OCI-LY7 (cell line): ENCODE data around the gene CETP. TPM values are rescaled to one million over a fixed set of nuclear protein-coding genes. Genes with fewer than 3 reads are reported as not detected.

Source experiments
- BruUV-seq: library from RNA; stranded (reverse); fragments of 400-500 nt; replicated peaks from 2 replicates; lab custom pipeline; 2021; lab: Mats Ljungman, UMichigan
- CTCF ChIA-PET: fragments of 300-600 bp; sonication (Branson Sonifier 250); formaldehyde crosslinking; loops from one replicate; lab custom pipeline; 2022; ENCODE audit warnings: antibody characterized with exemption; ENCODE audit not compliant: unreplicated experiment; lab: Charles Lee
- POLR2A ChIA-PET: fragments of 300-600 bp; sonication (Branson Sonifier 250); formaldehyde crosslinking; loops from one replicate; lab custom pipeline; 2022; ENCODE audit warnings: antibody characterized with exemption; lab: Charles Lee
- DNase-seq: peaks from one replicate; pipeline ENCODE4 v3.0.0-alpha.2; 2015; ENCODE audit warnings: low spot score
- H2AFZ ChIP-seq: fragments of 200-600 bp; sonication (generic), shearing (Covaris generic); 2 replicates; pipeline ENCODE4 v1.6.1; 2014; ENCODE audit warnings: mild to moderate bottlenecking, antibody characterized with exemption, low read length, moderate library complexity
- H3K27ac ChIP-seq: fragments of 200-600 bp; sonication (generic); 2 replicates; pipeline ENCODE4 v1.5.1; 2014; ENCODE audit warnings: mixed run types, low read depth, mild to moderate bottlenecking, moderate library complexity, low read length, inconsistent platforms; ENCODE audit not compliant: poor library complexity, severe bottlenecking
- H3K36me3 ChIP-seq: fragments of 200-600 bp; sonication (generic); 2 replicates; pipeline ENCODE4 v1.6.1; 2014; ENCODE audit warnings: mild to moderate bottlenecking, antibody characterized with exemption, low read length, moderate library complexity, mixed read lengths; ENCODE audit not compliant: insufficient read depth
- H3K4me1 ChIP-seq: fragments of 200-600 bp; sonication (generic); 2 replicates; pipeline ENCODE4 v1.5.1; 2014; ENCODE audit warnings: mild to moderate bottlenecking, low read length; ENCODE audit not compliant: insufficient read depth, poor library complexity, severe bottlenecking
- H3K4me2 ChIP-seq: fragments of 200-600 bp; sonication (generic); 2 replicates; pipeline ENCODE4 v1.6.1; 2014; ENCODE audit warnings: mild to moderate bottlenecking, low read length
- H3K4me3 ChIP-seq: fragments of 200-600 bp; sonication (generic); 2 replicates; pipeline ENCODE4 v1.5.1; 2014; ENCODE audit warnings: mild to moderate bottlenecking, low read depth, low read length; ENCODE audit not compliant: poor library complexity, severe bottlenecking
- H3K79me2 ChIP-seq: fragments of 200-600 bp; sonication (generic); 2 replicates; pipeline ENCODE4 v1.6.1; 2016; ENCODE audit warnings: low read depth, mild to moderate bottlenecking, low read length, moderate library complexity, mixed read lengths; ENCODE audit not compliant: insufficient read depth
- H3K9me2 ChIP-seq: fragments of 200-600 bp; sonication (generic); 2 replicates; pipeline ENCODE4 v1.6.1; 2016; ENCODE audit warnings: mild to moderate bottlenecking, low read length, mixed read lengths; ENCODE audit not compliant: insufficient read depth
- H3K9me3 ChIP-seq: fragments of 200-600 bp; sonication (generic); 2 replicates; pipeline ENCODE4 v1.6.1; 2014; ENCODE audit warnings: mild to moderate bottlenecking, mixed run types, low read length, mixed read lengths
- H4K20me1 ChIP-seq: fragments of 200-600 bp; sonication (generic); 2 replicates; pipeline ENCODE4 v1.6.1; 2014; ENCODE audit warnings: mild to moderate bottlenecking, antibody characterized with exemption, low read length, moderate library complexity, mixed read lengths; ENCODE audit not compliant: insufficient read depth
- CTCF ChIP-seq: fragments of 200-600 bp; sonication (generic); conservative IDR thresholded peaks from 2 replicates; pipeline ENCODE4 v1.5.1; 2014; ENCODE audit warnings: mild to moderate bottlenecking, antibody characterized with exemption, low read length, moderate library complexity, mixed read lengths
- EZH2phosphoT487 ChIP-seq: fragments of 200-600 bp; sonication (generic); IDR thresholded peaks from 2 replicates; pipeline ENCODE4 v1.6.1; 2018; ENCODE audit warnings: low read depth, borderline replicate concordance, mild to moderate bottlenecking, mixed run types, antibody characterized with exemption, low read length, moderate library complexity, mixed read lengths
- intact Hi-C: fragments of 100-400 bp; cut with micrococcal nuclease; formaldehyde crosslinking; loops from one replicate; pipeline ENCODE4 v1.10.0; 2022; ENCODE audit not compliant: unreplicated experiment
- total RNA-seq, 2 experiments: library from RNA; depleted of rRNA in 1 of 2; stranded (reverse); fragments of >200 nt in 1 of 2; shearing (Covaris generic) in 1 of 2; gene quantifications; 2 replicates each; pipeline ENCODE4 v1.2.3, GENCODE V29; 2014 to 2022

Gene CETP
- total RNA-seq, 2 experiments from 2014 or later, result 0.54 to 0.65 TPM

GRCh38 chr16:56950881-56951771 lies 10.6 kb upstream of the CETP start:
- DNase-seq, result peak; percentile 90
- H2AFZ ChIP-seq, result peak overlapping the region; percentile 49; the same call in 1 of the 2 replicates
- H3K4me1 ChIP-seq, result peaks cover 36% of the 10 kb centered on the region
- H3K79me2 ChIP-seq, result no peaks in the 10 kb centered on the region
- peaks cover 24% of the 10 kb centered on the region for H3K36me3 ChIP-seq
- intact Hi-C loops, result loop anchor here (1.0 to 2.0 kb wide), 3 partner anchors 38 to 158 kb away; no protein-coding TSS in a partner anchor
- BruUV-seq, result no TSS peak
- peak overlapping the region; percentile 27 for H3K4me3 ChIP-seq
- H4K20me1 ChIP-seq, result no peaks in the 10 kb centered on the region
- ChIA-PET CTCF (interaction anchor here (0.7 to 2.2 kb wide), 5 partner anchors 11 to 93 kb away, joined by 3 to 12 read pairs (median 4); partner anchors contain the start of gene CETP), POLR2A (interaction anchor here (0.8 to 2.6 kb wide), 15 partner anchors 10 to 111 kb away, joined by 3 to 11 read pairs (median 5); partner anchors contain the start of gene NLRC5)
- no peaks in the 10 kb centered on the region for H3K9me2 ChIP-seq
- peak overlapping the region; percentile 74 for H3K4me2 ChIP-seq
- TF ChIP-seq CTCF (peak; percentile 89), EZH2phosphoT487 (no peak)
- no peaks in the 10 kb centered on the region for H3K9me3 ChIP-seq
- H3K27ac ChIP-seq, result peak overlapping the region; percentile 72

DNA sequence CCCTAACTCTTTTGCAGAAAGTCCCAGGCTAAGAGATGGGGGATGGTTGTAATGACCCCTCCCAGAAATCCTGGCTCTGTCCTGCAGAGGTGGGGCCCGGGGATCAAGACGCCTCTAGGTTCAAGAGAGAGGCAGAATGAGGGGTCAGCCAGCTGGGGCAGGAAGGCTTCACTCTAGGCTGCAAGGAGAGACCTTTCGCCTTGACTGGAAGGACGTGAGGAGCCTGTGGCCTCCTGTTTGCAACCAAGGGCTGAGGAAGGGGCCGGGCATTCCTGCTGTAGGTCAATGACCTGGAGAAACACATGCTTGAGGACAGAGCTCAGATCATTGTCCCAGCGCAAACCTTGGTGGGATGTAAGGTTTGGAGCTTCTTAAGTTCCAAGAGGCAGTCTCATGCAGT lies 8.7 kb upstream of the CETP start:
- H3K4me2 ChIP-seq, result no peak overlapping the region
- ChIA-PET POLR2A (interaction anchor here (0.6 to 2.6 kb wide), 5 partner anchors 11 to 90 kb away, joined by 4 to 11 read pairs (median 7); no protein-coding TSS in a partner anchor), CTCF (no interaction called here)
- H3K36me3 ChIP-seq, result peaks cover 5% of the 10 kb centered on the region; the same call in 1 of the 2 replicates
- H3K27ac ChIP-seq, result no peak overlapping the region
- no peaks in the 10 kb centered on the region for H3K9me3 ChIP-seq
- BruUV-seq, result no TSS peak
- H3K4me3 ChIP-seq, result no peak overlapping the region
- no peaks in the 10 kb centered on the region for H4K20me1 ChIP-seq
- no peak for TF ChIP-seq EZH2phosphoT487
- TF ChIP-seq CTCF, result no peak
- H2AFZ ChIP-seq, result no peak overlapping the region
- H3K79me2 ChIP-seq, result no peaks in the 10 kb centered on the region
- intact Hi-C loops, result no loop called here
- H3K9me2 ChIP-seq, result no peaks in the 10 kb centered on the region
- peaks cover 41% of the 10 kb centered on the region for H3K4me1 ChIP-seq
- DNase-seq, result no peak
